Measurements from ENCODE around the gene SHC2.

The SHC2 gene

GRCh38 chr19:504616-505015 is 43.8 kb upstream of the SHC2 start:
- TF ChIP-seq CTCF (IDR thresholded peaks at IDR 0.05; ENCODE audit: unreplicated experiment in 3 of 3): no peak
- H3K4me3 Mint-ChIP-seq: no peak overlapping the region
- peaks cover 24% of the 10 kb centered on the region for H3K27me3 Mint-ChIP-seq (ENCODE audit: low read depth)
- peaks cover 9% of the 10 kb centered on the region for H3K36me3 Mint-ChIP-seq (ENCODE audit: low read depth)
- peaks cover 23% of the 10 kb centered on the region for H3K4me1 Mint-ChIP-seq
- no peak overlapping the region for H3K27ac Mint-ChIP-seq
- no peaks in the 10 kb centered on the region for H3K9me3 Mint-ChIP-seq

GRCh38 chr19:501646-502045 is 40.8 kb upstream of the SHC2 start:
- no peaks in the 10 kb centered on the region for H3K36me3 Mint-ChIP-seq (ENCODE audit: low read depth)
- peaks cover 40% of the 10 kb centered on the region for H3K27me3 Mint-ChIP-seq (ENCODE audit: low read depth)
- H3K27ac Mint-ChIP-seq: no peak overlapping the region
- TF ChIP-seq CTCF (IDR thresholded peaks at IDR 0.05; ENCODE audit: unreplicated experiment in 3 of 3): no peak
- no peaks in the 10 kb centered on the region for H3K9me3 Mint-ChIP-seq
- no peak overlapping the region for H3K4me3 Mint-ChIP-seq
- peaks cover 9% of the 10 kb centered on the region for H3K4me1 Mint-ChIP-seq

GRCh38 chr19:498977-499623 is 38.3 kb upstream of the SHC2 start:
- no peaks in the 10 kb centered on the region for H3K9me3 Mint-ChIP-seq
- TF ChIP-seq CTCF (IDR thresholded peaks at IDR 0.05; ENCODE audit: unreplicated experiment in 3 of 3): no peak
- H3K27me3 Mint-ChIP-seq (ENCODE audit: low read depth): peaks cover 53% of the 10 kb centered on the region
- peaks cover 4% of the 10 kb centered on the region for H3K4me1 Mint-ChIP-seq
- H3K27ac Mint-ChIP-seq: peak overlapping the region in 2 of 3 experiments; percentile 31 to 65
- H3K36me3 Mint-ChIP-seq (ENCODE audit: low read depth): no peaks in the 10 kb centered on the region
- peak overlapping the region; percentile 72 to 75 (median 73) for H3K4me3 Mint-ChIP-seq

- Mint-ChIP-seq H3K4me3 (peak overlapping the region in 2 of 3 experiments; percentile 50 to 66), H3K36me3 (ENCODE audit: low read depth) (peaks cover 4% of the 10 kb centered on the region), H3K9me3 (no peaks in the 10 kb centered on the region), H3K4me1 (peaks cover 4% of the 10 kb centered on the region), H3K27ac (no peak overlapping the region), H3K27me3 (ENCODE audit: low read depth) (peaks cover 53% of the 10 kb centered on the region)
- TF ChIP-seq CTCF (IDR thresholded peaks at IDR 0.05; ENCODE audit: unreplicated experiment in 3 of 3): no peak
Observed at GRCh38 chr19:498511-498891, 37.7 kb upstream of the SHC2 start.

- Mint-ChIP-seq H3K27me3 (ENCODE audit: low read depth) (peaks cover 53% of the 10 kb centered on the region), H3K4me3 (peak overlapping the region in 2 of 3 experiments; percentile 50 to 66), H3K4me1 (peaks cover 4% of the 10 kb centered on the region)
Observed at GRCh38 chr19:497869-498510, 37.2 kb upstream of the SHC2 start.

More at GRCh38 chr19:497869-498510, 37.2 kb upstream of the SHC2 start:
- no peaks in the 10 kb centered on the region for H3K9me3 Mint-ChIP-seq
- no peak overlapping the region for H3K27ac Mint-ChIP-seq
- no peak for TF ChIP-seq CTCF (IDR thresholded peaks at IDR 0.05; ENCODE audit: unreplicated experiment in 3 of 3)
- peaks cover 4% of the 10 kb centered on the region for H3K36me3 Mint-ChIP-seq (ENCODE audit: low read depth)

Measured in nephron (organoid).